NCI-H1092 treated with DMSO at 0.1 percent for 48 hours (cell line): Measurements from ENCODE around the gene IFT27.
"Not testable (repeated sequence)": the region's sequence is repeated elsewhere in the genome, so short reads cannot be mapped to it uniquely, and the experiment has no call there.

ENCODE experiments used
- DNase-seq: peaks from one replicate; lab custom pipeline; 2025; lab: John Stamatoyannopoulos, UW

IFT27 gene

DNA sequence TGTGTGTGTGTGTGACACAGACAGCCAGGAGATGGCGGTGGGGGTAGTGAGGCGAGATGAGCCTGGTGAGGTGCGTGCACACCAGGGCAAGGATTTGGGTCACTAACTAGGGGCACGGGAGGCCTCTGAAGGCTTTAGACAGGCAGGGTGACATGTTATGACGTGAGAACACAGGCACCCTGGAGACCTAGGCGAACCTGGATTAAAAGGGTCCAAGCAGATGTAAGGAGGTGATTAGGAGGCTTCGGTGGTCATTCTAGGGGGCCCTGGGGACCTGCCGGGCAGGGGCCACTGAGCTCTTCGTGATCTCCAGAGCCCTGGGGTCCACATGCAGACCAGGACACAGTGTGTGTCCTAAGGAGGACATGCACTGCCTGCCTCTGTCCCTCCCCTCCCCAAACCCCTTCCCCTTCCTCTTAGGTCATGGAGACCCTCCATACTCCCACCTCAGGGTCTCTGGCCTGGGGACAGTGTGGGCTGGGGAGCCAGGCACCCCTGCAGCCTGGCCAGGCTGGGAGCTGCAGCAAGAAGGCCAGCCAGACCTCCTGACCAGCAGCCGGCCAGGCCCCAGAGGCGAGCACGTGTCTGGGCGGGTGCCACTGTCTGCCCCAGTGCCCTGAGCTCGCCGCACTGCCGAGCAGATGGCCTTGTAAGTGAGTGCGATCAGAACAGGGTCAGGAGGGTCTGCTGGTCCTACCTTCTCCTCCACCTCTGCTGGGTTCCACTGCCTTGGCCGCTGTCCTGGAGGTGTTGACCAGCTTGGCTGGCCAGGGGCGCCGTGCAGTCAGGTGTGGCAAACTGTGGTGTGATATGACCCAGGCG, 32.1 kb downstream of the IFT27 start:
- DNase-seq = no peak

DNA sequence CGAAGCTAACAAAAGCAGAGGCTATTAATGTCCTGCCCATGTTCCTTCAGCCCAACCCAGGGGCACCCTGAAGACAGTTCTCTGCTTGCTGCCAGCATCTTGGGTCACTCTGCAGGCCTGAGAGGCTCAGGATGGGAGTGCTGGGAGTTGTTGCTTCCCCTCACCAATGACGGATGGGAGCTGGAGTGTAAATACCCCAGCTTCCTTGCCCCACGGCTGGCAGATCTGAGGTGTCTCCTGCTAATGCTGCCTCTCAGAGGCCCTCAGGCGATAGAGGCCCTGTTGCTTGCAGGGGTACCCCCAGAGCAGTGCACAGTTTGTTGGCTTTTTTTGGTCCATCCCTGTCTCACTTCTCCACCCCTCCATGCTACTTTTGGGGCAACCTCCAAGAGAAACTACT, 32.9 kb downstream of the IFT27 start:
- no peak for DNase-seq

DNA sequence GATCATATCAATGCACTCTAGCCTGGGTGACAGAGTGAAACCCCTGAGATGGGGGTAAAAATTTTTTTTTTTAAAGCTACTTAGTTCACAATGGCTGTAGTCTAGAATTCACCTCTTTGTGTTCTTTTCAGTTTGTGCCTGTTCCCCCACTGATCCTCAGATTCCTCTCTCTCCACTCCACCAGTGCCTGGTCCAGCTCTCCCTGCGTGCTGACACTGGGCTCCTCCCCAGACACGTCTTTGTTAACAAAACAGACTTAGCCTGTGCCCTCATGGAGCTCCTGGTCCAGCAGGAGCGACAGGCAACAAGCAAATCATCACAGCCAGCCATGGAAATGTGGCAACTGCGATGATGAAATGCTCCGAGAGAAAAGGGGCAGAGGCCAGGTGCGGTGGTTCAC, 34.0 kb downstream of the IFT27 start:
- DNase-seq = no peak

DNA sequence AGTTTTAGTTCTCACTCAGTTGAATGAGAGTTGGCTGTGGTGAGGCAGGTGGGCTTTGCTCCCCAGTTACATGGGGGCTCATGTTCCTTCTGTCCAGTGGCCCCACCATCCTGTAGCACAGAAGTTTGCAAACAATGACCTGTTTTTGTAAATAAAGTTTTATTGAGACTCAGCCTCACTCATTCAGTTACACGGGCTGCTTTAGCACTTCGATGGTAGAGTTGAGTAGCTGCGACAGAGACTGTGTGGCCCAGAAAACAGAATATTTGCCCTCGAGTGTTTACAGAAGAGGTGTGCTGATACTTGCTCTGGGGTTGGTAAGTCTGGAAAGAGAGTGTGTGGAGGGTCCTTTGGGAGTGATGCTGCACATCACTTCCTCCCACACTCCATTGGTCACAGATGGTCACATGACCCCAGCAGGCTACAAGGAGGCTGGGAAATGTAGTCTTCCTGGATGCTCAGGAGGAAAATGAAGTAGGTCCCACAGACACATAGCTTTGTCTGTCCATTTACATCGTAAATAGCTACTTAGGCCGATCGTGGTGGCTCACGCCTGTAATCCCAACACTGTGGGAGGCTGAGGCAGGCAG, 34.6 kb downstream of the IFT27 start:
- no peak for DNase-seq

DNA sequence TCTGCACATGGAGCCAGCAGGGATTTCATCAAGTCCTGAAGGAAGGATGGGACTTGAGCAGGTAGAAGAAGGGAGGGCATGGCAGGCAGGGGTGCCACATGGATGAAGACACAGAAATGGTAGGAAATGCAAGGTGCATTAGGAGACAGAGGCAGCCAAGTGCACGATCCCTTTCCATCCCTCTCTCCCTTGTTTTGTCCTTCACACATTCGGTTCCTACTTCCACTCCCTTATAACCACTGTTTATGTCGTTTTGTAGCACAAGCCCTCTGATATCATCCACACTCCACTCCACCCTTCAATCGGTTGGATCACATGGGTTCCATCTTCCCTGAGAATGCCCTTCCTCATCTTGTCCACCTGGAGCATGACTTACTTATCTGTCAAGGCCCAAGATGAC, 35.2 kb downstream of the IFT27 start:
- no peak for DNase-seq

DNA sequence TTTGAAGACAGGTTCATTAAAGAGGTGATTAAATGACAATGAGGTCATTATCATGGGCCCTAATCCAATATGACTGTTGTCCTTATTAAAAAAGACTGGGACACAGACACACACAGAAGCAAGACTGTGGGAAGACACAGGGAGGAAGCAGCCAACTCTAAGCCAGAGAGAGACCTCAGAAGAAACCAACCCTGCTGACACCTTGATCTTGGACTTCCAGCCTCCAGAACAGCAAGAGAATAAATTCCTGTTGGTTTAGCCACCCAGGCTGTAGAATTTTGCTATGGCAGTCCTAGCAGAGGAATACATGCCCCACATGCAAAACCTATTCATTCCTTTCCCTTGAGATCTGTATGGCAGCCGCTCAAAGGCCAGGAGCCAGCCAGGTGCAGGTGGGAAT, 36.7 kb downstream of the IFT27 start:
- DNase-seq = no peak

DNA sequence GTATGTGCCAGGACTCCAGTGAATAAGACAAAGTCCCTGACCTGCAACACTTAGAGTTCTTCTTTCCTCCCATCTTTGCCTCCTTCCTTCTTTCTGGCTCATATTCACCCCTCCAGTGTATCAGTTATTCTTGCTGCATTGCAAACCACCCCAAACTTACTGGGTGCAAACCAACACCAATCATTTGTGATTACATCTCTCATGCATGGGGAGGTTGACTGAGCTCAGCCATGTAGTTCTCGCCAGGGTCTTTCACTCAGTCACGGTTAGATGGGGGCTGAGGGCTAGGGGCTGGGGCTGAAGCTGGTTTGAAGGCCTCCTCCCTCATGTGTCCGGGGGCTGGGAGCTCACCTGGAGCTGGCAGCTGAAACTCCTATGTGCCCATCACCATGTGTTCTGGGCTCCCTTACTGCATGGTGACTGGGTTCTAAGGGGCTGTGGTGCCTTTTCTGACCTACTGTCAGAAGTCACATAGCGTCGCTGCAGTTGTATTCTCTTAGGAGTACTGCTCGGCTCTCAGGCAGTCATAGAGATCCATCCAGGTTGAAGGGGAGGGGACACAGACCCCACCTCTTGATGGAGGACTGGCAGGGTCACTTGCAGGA, 37.4 kb downstream of the IFT27 start:
- DNase-seq = no peak

DNA sequence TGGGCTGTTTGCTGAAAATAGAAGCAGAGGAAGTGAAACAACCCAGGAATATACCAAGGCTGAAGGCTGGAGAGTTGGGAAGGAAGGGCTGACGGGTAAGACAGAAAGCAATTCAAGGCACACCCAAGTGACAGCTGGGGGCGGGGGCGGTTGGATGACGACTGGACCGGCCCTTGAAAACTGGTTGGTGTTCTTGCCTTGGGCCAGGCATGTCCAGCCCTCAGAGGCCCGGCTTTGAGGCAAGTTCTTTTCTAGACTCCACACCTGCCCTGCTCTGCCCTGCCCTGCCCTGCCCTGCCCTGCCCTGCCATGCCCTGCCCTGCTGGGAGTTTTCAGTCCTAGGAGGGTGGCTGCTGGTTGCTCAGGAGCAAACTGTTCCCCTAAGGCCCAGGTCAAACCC, 38.1 kb downstream of the IFT27 start:
- no peak for DNase-seq

DNA sequence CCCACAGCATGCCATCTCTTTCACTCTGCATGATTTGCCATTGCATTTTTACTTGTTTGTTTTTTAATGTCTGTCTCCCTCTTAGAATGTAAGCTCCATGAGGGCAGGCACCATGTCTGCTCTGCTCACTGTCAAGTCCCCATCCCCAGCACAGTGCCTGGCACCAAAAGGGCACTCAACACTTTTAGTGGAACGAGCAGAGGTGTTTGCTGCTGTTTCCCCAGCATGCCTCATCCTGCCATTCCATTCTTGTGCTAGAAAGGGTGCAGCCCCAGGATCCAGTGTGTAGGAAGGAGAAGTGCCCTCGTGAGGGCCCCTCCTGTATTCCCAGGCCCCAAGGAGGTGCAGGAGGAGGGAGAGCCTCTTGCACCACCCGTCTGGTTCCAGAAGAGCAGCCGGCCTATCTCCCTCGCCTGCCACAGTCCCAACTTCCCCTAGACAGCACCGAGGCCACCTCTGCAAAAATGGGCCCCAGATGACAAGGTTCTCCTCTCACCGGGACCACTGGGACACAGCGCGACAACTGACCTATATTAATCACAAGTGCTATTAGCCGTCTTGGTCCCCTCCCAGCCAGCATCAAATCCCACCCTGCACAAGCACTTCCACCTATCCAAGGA, 39.1 kb downstream of the IFT27 start:
- no peak for DNase-seq

DNA sequence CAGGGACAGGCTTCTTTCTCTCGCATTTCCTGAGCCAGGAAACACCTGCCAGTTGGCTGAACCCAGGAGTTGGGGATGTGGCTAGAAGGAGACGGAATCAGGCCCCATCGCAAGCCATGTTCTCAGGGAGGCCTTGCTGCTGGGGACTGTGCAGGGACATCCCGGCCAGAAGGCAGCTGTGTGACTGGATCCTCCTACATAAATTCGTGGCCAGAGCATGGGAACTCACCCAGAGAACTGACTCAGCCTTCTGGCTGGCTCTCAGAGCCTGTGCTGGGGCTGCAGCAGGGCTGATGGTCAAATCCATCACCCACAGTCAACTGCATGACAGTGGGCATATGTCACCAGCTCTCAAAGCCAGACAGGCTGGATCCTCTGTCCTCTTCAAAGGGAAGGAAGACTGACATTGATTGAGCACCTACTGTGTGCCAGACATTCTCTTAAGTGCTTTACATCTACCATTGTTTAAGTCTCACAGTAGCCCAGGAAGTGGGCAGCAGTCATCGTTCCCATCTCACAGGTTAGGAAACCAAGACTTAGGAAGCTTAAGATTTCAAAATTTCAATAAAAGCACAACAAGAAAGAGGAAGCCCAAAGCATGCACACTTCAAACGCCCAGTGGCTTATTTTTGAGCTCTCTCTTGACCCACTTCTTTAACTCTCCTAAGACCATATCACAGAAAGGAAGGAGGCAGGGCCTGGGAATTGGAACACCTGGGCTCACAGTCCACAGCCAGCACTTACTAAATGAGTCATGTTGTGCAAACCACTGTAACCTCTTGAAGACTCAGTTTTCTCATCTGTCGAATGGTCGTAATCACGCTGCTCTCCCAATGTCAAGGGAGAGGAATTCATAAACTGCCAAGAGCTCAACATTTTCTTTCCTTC, 41.5 kb downstream of the IFT27 start:
- no peak for DNase-seq

DNA sequence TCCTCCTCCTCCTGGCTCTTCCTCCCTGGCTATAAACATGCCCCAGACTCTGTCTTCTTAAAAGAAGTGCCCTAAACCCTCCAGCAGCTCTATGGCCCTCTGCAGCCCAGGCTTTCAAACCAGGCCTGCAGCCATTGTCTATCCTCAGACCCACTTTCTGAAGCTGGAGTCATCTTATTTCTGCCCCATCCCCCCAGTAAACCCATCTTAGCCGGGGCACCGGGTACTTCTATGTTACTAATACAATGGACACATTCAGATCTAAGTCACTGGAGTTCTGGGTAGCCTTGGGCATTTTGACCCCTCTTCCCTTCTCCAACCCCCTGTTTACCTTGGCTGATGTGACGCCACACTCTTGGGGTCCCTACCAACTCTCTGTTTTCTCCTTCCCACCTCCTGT, 42.6 kb downstream of the IFT27 start:
- no peak for DNase-seq

DNA sequence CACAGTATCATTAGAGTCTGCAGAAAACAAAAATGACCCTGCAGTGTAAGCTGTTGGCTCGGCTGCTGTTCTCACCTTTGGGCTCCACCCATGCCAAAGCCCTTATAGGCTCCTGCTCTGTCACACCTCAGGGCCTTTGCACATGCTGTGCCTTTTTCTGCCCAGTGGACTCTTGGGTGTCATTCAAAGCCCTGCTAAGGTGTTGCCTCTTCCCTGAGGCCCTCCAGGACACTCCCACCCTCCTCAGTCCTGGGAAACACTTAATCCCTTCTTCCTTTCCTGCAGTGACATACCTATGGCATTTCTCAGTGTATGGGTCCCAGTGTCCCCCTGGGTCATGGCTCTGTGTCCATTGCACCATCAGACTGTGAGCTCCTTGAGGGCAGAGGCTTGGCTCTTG, 43.3 kb downstream of the IFT27 start:
- DNase-seq = no peak

DNA sequence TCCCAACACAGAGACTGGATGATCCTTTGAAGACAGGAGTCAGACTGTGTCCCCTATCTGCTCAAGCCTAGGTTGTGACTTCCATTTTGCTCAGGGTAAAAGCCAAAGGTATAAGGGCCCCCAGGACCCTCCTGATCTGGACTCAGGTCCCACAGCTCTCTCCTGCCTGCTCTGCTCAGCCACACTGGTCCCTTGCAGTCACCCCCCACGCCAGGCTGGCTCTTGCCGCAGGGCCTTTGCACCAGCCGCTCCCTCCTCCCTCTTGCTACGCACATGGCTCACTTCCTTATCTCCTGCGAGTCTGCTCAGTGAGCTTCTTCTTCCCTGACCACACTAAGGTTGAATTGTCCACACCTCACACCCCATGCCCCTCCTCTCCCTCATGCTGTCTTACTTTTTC, 44.0 kb downstream of the IFT27 start:
- DNase-seq = no peak

DNA sequence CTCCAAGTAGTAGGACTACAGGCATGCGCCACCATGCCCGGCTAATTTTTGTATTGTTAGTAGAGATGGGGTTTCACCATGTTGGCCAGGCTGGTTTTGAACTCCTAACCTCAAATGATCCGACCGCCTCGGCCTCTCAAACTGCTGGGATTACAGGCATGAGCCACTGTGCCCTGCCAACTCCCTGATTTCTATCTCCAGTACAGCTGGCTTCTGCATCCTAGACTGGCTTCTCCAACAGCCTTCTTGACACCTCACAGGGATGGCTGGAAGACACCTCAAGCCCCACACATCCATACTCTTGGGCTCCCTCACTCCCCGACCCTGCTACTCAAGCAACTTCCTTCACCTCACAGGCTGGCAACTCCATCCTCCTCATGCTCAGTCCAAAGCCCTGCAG, 44.6 kb downstream of the IFT27 start:
- not testable (repeated sequence) for DNase-seq

DNA sequence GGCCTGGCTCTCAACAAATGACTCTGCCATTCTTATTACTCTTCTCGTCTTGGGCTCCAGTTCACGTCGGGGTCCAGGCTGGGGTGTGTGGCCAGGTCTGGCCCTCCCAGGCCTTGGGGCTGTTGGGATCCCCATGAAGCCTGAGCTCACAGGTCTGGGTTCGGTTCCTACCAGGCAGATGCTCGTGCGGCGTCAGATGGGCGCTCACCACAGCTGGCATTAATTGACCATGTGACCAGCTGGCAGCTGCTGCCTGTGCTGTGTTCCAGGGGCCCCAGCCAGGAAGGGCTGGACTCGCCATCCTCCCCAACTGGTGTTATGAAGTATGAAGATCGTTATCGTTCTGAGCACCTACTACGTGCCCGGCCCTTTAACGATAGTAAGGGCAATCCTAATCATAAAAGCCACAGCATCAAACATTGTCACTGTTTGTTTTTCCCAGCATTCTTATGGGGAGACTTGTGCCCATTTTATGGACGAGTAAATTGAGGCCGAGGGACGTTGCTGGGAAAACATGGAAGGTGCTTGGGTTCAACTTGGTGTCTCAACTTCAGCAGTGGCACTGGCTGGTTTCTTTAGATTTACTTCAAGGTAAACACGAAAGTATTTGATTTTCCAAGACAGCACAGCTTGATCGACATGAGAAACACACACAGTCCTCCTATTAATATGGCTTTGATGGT, 45.6 kb downstream of the IFT27 start:
- no peak for DNase-seq

DNA sequence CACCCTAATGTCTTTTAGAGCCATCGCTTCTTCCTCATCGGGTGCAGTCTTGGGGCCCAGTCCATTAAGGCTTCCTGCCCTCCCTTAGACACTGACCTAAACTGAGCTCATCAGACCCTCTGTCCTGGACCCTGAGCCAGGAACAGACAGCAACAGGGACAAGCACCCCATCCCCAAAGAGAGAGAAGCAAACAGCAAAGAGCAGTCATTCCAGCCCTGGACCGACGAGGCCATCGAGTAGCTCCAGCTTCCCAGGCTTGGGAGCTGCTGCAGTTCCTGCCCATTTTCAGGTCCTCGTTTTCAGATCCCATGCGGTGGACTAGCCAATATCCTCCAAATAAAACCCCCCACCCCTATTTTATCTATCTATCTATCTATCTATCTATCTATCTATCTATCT, 46.6 kb downstream of the IFT27 start:
- DNase-seq = no peak

DNA sequence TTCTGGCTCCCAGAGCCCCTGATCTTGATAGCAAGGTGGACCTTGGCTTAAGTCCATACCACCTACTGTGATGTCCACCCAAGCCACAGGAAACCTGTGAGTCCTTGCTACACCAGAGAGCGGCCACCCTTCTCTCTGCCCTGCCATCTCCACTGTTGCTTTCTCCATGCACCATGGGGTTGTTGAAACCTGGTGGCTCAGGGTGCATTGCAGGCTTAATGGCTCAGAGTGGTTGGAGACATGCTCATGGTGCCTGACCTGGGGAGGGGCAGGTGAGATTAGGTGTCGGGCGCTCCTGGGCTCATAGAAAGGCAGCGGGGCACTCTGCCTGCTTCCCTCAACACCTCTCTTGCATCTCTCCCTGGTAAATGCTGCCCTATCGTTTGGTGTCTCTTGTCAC, 47.4 kb downstream of the IFT27 start:
- DNase-seq = no peak

DNA sequence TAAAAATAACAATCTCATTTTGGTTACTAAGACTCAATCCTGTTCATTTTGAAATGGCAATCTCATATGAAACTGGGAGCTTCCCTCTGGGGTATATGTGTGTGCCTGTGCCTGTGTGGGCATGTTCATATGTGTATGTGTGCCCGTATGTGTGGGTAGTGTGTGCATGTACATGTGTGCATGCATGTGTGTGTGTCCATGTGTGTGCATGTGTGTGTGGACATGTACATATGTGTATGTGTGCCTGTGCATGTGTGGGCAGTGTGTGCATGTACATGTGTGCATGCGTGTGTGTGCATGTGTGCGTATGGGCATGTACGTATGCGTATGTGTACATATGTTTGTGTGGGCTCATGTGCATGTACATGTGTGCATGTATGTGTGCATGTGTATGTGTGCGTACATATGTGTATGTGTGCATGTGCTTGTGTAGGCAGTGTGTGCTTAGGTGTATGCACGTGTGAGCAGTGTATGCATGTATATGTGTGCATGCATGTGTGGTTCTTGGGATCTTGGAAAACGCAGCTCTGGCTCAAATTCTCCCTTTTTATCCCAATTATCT, 47.9 kb downstream of the IFT27 start:
- no peak for DNase-seq

DNA sequence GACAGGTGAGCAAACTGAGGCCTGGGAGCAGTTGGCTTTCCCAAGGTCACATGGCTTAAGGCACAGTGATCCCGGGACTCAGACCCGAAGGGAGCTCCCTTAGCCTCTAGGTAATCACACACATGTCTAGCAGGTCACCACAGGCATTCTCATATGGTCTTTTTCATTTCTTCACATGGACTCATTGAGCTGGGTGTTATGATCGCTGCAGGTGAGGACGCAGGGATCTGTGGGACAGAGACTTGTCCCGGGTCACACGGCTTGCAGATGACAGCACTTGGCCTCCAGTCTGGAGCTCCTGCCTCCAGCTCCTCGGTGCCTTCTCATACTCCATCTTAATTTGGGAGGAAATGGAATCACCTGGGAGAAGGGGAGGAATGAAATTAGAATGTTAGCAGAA, 48.8 kb downstream of the IFT27 start:
- no peak for DNase-seq

DNA sequence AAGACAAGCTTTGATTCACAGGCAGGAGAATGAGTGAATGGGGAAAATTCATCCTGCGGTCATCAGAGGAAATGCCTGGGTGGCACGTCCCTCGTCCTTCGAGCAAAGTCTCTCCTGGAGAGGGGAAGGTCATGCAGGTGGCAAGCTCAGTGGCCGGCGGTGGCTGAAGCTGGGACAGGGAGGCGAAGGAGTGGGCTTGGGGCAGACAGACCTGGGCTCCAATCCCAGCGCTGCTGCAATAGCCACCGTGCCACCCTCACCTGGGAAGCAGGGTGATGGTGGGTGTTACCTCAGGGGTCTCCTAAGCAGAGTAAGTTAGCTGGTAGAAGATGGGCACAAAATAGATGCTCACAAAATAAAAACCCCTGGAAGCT, 49.9 kb downstream of the IFT27 start:
- DNase-seq = no peak

DNA sequence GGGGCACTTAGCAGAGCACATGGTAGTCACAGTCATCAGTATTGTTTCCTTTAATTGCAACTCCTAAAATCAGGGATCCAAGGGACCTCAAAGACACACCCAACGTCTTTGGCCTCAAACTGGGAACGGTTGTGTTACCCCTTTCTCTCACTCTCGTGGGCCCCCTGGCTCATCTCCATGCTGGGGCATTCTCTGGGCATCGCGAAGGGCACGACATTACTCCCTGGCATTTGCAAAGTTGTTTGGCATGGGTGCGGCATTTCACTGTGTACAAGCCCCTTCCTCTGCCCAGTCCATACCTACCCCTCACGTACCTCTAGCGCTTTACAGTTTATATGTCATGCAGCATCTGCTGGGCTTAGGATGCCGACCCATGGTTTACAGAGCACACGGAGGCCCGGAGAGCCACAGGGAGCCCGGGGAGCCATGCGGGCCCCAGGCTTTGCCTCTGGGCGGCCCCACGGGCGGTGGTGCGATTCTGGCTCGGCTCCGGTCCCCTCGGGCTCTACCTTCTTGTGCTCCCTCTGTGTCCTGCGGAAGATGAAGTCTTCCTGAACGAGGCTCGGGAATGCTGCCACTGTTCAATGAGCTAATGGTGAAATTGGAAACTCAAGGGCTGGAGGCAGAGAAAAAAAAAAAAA, 50.4 kb downstream of the IFT27 start:
- DNase-seq = no peak
